G401.6 (cell line): Measurements from ENCODE around the gene LY6G5C.

Source experiments
- FAIRE-seq: peaks from 2 replicates; lab custom pipeline; 2012; peaks lifted over from hg19 to GRCh38; lab: Jason Lieb, UNC

The LY6G5C gene

GRCh38 chr6:31680226-31681134, at the start of gene LY6G5C:
TSS of gene LY6G5C (minus strand) at chr6:31681067. CDS start at chr6:31680373, 694 bp downstream.
- FAIRE-seq, result no peak

- peak; percentile 96 for FAIRE-seq
Measured at GRCh38 chr6:31729979-31730630, 49.2 kb upstream of the LY6G5C start.

- peak; percentile 3 for FAIRE-seq
Measured at GRCh38 chr6:31729515-31729978, 48.7 kb upstream of the LY6G5C start.

GRCh38 chr6:31728767-31729514, 48.1 kb upstream of the LY6G5C start, which contains the start of gene DDAH2:
TSS of gene DDAH2 (minus strand) at chr6:31729299. CDS start at chr6:31729161, 138 bp downstream.
- FAIRE-seq, result no peak

GRCh38 chr6:31727717-31728671, 47.1 kb upstream of the LY6G5C start:
- no peak for FAIRE-seq

GRCh38 chr6:31727034-31727716, 46.3 kb upstream of the LY6G5C start:
- no peak for FAIRE-seq

- no peak for FAIRE-seq
Measured at GRCh38 chr6:31725502-31726350, 44.9 kb upstream of the LY6G5C start.

- FAIRE-seq, result no peak
Measured at GRCh38 chr6:31723980-31724691, 43.3 kb upstream of the LY6G5C start.

- FAIRE-seq, result no peak
Measured at GRCh38 chr6:31723245-31723979, 42.5 kb upstream of the LY6G5C start, which contains the start of gene MPIG6B. TSS of gene MPIG6B (plus strand) at chr6:31723373. CDS start at chr6:31723384, 11 bp downstream.

GRCh38 chr6:31722173-31722572, 41.3 kb upstream of the LY6G5C start:
- no peak for FAIRE-seq

- no peak for FAIRE-seq
Measured at GRCh38 chr6:31721351-31722020, 40.6 kb upstream of the LY6G5C start, which contains the start of gene LY6G6C. TSS of gene LY6G6C (minus strand) at chr6:31721746. CDS start at chr6:31721679, 67 bp downstream.

- FAIRE-seq, result no peak
Measured at GRCh38 chr6:31720196-31720770, 39.4 kb upstream of the LY6G5C start.

GRCh38 chr6:31719001-31719400, 38.1 kb upstream of the LY6G5C start:
- no peak for FAIRE-seq

GRCh38 chr6:31718265-31718664, 37.4 kb upstream of the LY6G5C start:
- no peak for FAIRE-seq

- no peak for FAIRE-seq
Measured at GRCh38 chr6:31717499-31718222, 36.8 kb upstream of the LY6G5C start.
